HEK293T (cell line): ENCODE results near the gene ARHGEF39.

Experiments
- ARNT ChIP-seq: fragments of 450-650 bp; IDR thresholded peaks from 2 replicates; pipeline ENCODE4 v1.6.1; 2017; ENCODE audit warnings: mild to moderate bottlenecking
- CTBP1 ChIP-seq: fragments of 450-650 bp; IDR thresholded peaks from 2 replicates; pipeline ENCODE4 v1.6.1; 2016; ENCODE audit warnings: borderline replicate concordance
- L3MBTL2 ChIP-seq: fragments of 450-650 bp; conservative IDR thresholded peaks from 2 replicates; pipeline ENCODE4 v1.6.1; 2016; ENCODE audit warnings: mild to moderate bottlenecking
- NFRKB ChIP-seq: fragments of 450-650 bp; IDR thresholded peaks from 2 replicates; pipeline ENCODE4 v1.6.1; 2016; ENCODE audit warnings: mild to moderate bottlenecking, moderate library complexity
- SP1 ChIP-seq: fragments of 450-650 bp; IDR thresholded peaks from 2 replicates; pipeline ENCODE4 v1.6.1; 2017
- SUZ12 ChIP-seq: fragments of 450-650 bp; IDR thresholded peaks from 2 replicates; pipeline ENCODE4 v1.6.1; 2016; ENCODE audit warnings: mild to moderate bottlenecking

DNA sequence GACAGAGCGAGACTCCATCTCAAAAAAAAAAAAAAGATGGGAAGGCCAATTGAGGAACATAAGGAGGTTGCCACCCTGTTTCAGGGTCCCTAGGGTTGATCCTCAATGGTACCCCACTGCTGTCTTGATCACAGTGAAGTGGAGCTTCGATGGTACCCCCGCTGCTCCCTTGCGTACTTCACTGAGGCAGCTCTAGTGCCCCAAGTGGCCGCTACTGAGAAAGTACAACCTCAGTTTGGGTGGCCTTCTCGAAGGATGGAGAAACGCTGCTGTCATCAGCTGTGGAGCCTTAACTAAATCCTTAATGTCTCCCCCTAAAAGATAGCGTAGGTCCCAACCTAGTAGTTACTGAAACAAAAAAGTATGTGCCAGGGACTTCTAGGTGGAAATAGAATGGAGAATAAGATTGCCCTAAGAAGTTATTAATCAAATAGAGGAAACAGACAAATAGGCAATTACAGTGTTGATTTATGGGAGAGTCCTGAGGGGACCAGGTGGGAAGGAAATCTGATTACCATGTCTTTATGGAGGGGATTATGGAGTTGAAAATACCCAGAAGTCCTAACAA lies 53.7 kb downstream of the ARHGEF39 start:
- TF ChIP-seq SP1 (no peak), NFRKB (no peak), CTBP1 (no peak), L3MBTL2 (no peak), ARNT (no peak), SUZ12 (no peak)
